ENCODE data around the gene AKR1C4.
"Not testable (repeated sequence)": the region's sequence is repeated elsewhere in the genome, so short reads cannot be mapped to it uniquely, and the experiment has no call there.

AKR1C4 gene
- 0 reads per million in 2 donors for total RNA-seq

- no peak for DNase-seq
Measured at GRCh38 chr10:5196702-5197113, at the start of gene AKR1C4. Gene AKR1C4, plus strand, starts transcription at chr10:5196837. Its CDS starts 31 bp downstream, at chr10:5196868.

GRCh38 chr10:5146920-5147254 is 49.8 kb upstream of the AKR1C4 start:
- DNase-seq, result no peak

DNA sequence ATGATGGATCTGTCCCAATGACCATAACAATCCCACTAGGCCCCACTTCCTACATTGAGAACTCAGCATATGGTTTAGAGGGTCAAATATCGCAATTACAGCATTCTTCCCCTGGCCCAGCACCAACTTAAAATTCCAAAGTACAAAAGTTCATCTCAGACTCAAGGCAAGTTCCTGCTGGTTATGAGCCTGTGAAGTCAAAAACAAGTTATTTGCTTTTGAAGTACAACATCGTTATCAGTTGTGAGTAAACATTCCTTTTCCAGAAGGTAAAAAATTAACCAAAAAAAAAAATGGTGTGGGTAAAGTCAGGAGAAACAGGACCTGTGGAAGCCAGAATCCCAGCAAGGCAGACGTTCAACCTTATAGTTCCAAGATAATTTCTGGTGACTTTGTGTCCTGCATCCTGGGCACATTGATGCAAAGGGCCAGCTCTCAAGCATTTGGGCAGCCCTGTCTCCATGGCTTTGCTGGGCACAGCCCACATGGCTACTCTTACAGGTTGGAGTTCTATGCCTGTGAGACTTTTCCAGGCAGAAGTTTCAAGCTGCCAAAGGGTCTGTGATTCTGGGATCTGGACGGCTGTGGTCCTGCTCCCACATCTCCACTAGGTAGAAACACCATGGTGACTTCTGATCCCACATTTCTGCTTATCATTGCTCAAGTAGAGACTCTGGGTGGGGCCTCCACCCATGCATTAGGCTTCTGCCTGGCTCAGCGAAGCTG is 49.2 kb upstream of the AKR1C4 start:
- no peak for DNase-seq

DNA sequence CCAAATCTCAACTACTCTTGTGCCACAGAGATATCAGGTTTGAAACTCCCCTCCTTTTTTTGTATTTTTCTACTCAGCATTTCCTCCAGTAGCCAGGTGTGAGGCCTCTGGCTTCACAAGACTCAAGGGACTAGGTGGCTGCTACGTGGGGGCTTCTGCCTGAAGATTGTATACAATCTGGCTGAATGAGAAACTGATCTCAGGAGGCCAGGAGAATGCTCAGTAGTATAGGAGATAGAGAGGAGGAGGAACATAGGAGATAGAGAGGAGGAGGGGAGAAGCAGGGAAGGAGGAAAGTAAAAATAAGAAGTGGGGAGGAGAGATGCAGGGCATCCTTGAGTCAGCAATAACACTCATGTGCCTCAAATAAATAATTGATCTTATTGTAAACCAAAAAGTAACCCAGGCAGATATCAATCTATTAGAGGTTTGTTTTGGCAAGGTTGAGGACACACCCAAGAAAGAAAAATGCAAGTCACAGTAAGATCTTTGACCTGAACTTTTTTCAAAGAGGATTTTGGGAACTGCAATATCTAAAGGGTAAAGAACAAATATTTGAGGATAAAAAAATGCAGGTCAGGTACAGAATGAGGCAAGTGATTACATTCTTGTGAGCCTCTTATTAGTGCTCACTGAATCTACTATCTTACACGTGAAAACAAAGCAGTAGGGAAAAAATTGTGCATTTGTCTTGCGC is 48.5 kb upstream of the AKR1C4 start:
- no peak for DNase-seq

- no peak for DNase-seq
Measured at GRCh38 chr10:5148678-5149032, 48.0 kb upstream of the AKR1C4 start.

DNA sequence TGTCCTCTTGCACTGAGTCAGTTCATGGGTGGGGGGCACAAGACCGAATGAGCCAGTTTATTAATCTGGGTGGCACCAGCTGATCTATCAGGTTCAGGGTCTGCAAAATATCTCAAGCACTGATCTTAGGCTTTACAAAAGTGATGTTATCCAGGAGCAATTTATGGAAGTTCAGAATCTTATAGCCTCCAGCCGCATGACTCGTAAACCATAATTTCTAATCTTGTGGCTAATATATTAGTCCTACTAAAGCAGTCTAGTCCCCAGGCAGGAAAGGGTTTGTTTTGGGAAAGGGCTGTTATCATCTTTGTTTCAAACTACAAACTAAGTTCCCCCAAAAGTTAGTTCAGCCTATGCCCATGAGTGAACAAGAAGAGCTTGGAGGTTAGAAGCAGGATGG is 45.6 kb upstream of the AKR1C4 start:
- DNase-seq, result no peak

GRCh38 chr10:5155951-5156350 is 40.7 kb upstream of the AKR1C4 start:
- DNase-seq, result no peak

DNA sequence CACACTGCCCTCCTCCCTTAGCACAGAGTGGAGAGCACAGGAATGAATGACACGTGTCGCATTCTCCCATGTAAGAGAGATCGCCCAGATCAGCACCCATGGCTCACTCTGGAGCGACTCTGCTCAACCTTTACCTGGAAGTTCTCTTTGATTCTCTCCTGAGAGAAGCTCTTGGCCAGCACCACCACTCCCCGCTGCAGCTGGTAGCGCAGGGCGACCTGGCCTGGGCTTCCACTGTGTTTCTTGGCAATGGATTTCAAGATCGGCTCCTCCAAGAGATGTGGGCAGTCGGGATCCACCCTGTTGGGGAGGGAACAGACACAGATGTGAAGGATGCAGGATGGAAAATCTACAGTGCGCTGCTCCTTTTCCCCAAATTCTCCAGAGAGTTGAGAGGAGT is 39.1 kb upstream of the AKR1C4 start:
- DNase-seq, result no peak

DNA sequence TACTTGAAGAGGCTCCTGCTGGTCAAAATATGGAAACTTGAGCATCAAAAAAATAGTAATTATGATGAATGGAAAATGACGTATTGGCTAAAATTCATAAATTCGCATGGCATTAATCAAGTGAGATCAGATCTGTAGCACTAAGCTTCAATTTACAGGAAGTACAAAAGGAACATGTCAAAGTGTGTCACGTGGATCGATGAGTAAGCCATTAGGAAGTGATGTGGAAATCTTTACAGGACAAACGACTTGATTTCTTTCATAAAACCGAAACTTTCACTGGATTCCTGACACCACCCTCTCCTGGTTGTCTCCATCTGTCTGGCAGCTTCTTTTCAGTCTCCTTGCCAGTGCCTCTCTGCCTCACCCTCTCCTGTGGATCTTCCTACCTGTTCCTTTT is 37.5 kb upstream of the AKR1C4 start:
- no peak for DNase-seq

DNA sequence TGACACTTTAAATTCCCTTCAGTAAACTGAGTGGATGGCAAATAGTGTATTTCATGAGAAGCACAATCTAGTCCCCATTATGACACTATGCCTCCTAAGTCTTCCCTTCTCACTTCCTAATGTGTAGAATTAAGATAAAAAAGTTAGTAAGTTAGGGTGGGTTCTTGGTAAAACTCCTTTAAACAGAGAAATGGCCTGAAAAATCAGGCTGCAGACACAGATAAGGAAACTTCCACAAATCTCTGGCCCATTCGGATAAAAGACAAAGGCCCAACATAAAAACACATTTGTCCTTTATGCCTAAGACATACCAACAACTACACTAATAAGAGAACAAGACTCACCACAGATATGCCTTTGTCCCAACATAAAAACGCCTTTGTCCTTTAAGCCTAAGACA is 33.1 kb upstream of the AKR1C4 start:
- DNase-seq, result no peak

GRCh38 chr10:5165738-5166137 is 30.9 kb upstream of the AKR1C4 start:
- peak in 1 of 5 experiments; percentile 5 for DNase-seq

DNA sequence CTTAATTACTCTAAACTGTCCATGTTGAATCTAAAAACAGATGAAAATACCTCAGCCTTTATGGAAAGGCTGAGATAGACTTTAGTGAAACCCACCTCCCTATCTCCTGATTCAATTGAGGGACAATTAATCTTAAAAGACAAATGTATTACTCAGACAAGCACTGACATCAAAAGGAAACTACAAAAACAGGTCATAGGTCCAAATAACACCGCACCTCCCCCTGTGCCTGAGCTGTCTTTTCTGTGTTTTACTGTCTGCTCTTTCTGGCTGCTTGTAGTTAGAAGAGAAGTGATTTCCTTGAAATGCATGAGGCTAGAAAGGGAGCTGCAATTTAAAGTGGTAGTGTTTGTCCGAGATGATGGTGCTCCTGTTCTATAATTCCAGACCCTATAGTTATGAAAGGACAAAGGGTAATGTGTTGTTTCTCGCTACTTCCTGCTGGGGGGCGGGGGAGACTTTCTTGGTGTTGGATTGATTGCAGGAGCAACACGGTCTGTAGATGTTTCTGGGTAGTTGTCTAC is 27.7 kb upstream of the AKR1C4 start:
- DNase-seq, result peak in 1 of 5 experiments; percentile 73

DNA sequence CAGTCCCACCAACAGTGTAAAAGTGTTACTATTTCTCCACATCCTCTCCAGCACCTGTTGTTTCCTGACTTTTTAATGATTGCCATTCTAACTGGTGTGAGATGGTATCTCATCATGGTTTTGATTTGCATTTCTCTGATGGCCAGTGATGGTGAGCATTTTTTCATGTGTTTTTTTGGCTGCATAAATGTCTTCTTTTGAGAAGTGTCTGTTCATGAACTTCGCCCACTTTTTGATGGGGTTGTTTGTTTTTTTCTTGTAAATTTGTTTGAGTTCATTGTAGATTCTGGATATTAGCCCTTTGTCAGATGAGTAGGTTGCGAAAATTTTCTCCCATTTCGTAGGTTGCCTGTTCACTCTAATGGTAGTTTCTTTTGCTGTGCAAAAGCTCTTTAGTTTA is 21.1 kb upstream of the AKR1C4 start:
- not testable (repeated sequence) for DNase-seq

- not testable (repeated sequence) for DNase-seq
Measured at GRCh38 chr10:5180503-5180902, 16.1 kb upstream of the AKR1C4 start.

- no peak for DNase-seq
Measured at GRCh38 chr10:5183923-5184322, 12.7 kb upstream of the AKR1C4 start.

- DNase-seq, result no peak
Measured at GRCh38 chr10:5184987-5185775, 11.5 kb upstream of the AKR1C4 start, which contains the start of gene AKR1C8. Gene AKR1C8, minus strand, starts transcription at chr10:5185150. Its CDS starts 46 bp downstream, at chr10:5185104.

DNA sequence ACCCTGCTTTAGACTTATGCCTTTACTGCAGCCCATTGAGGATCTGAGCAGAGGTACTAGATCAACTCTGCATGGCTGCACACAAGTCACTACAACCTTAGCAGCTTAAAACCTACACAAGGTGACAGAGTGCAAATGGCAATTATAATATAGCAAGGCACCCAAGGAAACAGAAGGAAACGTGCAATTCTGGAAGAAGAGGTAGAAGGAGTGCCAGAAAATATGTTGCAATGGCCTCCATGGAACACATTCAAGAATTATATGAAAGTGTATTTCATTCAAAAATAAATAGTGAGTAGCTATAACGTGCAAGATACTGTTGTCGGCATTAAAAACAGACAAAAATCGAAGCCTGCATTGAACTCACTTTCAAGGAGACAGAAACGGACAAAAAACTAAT is 8.8 kb upstream of the AKR1C4 start:
- DNase-seq, result no peak

DNA sequence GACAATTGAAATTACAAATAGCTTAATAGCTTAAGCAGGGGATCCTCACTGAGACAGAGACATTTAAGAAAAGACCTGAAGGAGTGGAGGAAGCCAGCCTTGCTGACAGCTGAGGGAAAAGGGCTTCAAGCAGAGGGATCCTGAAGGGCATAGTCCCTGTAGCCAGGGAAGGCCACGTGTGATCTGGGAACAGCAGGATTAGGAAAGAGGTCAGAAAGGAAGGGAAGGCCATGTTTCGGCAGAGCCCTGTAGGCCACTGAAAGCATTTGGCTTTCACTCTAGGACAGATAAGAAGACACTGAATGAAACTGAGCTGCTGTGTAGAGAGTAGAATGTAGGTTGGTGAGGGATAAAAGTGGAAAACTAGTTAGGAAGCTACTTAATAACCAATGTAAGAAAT is 8.3 kb upstream of the AKR1C4 start:
- no peak for DNase-seq

- DNase-seq, result no peak
Measured at GRCh38 chr10:5194431-5194830, 2.2 kb upstream of the AKR1C4 start.

DNA sequence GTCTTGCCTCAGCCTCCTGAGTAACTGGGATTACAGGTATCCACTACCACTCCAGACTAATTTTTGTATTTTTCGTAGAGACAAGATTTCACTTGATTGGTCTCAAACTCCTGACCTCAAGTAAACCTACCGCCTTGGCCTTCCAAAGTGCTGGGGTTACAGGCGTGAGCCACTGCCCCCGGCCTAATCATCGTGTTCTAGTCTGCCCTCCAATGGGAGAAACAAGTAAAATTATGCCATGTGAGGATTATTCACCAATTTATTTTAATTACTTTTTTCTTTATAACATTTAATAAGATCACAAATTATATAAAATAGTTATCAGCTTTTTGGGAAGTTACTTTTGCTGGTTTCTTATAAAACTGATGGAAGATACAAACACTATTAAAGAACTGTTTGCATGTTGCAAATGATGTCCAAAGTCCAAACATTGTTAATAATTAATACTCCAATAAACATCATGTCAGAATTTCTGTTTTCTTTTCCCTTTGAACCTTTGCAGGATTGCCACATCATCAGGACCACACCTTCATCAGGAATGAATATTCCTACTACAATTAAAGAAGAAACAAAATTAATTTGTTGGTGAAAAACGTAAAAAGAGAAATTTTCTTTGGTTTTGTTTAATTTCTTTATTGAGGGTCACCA is 786 bp upstream of the AKR1C4 start:
- no peak for DNase-seq

DNA sequence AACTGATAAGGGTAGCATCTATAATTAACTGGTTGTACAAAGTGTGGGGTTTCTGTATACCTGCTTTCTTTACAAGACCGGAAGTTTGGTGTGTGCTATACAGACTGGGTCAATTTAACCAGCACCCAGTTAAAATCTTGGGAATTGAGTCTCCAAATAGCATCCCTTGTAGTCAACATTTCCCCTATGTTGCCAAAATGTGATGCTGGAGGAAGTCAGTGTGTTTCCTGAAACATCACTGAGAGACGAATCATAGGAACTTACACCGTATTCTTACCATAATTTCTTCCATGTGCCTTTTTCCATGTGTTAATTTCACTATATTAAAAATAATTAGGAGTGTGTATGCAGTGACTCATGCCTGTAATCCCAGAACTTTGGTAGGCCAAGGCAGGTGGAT is 1.7 kb downstream of the AKR1C4 start:
- DNase-seq, result no peak

- no peak for DNase-seq
Measured at GRCh38 chr10:5199398-5199797, 2.8 kb downstream of the AKR1C4 start.

GRCh38 chr10:5206799-5207198 is 10.2 kb downstream of the AKR1C4 start:
- DNase-seq, result peak in 1 of 5 experiments; percentile 53
